Epithelial cell of proximal tubule (primary cell): ENCODE measurements around the gene ESF1. TPM values are rescaled to one million over a fixed set of nuclear protein-coding genes. Genes with fewer than 3 reads are reported as not detected.

ENCODE experiments used
- DNase-seq: peaks from one replicate; pipeline ENCODE4 v3.0.0-alpha.2; 2011; ENCODE audit warnings: low read depth
- H3K4me3 ChIP-seq: 2 replicates; pipeline ENCODE4 v1.5.1; 2011; ENCODE audit warnings: low read depth, mild to moderate bottlenecking, low read length
- CTCF ChIP-seq: conservative IDR thresholded peaks from 2 replicates; pipeline ENCODE4 v1.5.1; 2012; ENCODE audit warnings: low read depth, mild to moderate bottlenecking, low read length
- total RNA-seq: library from RNA; depleted of rRNA; stranded (reverse); fragments of >200 nt; gene quantifications from 2 replicates; pipeline ENCODE4 v1.2.3, GENCODE V29; 2015

ESF1 gene
- total RNA-seq, 1 donor from 2014 or later, result 13.4 TPM

- TF ChIP-seq CTCF, result no peak
- DNase-seq, result no peak
- H3K4me3 ChIP-seq, result no peak overlapping the region
Observed at GRCh38 chr20:13809373-13809772, 24.7 kb upstream of the ESF1 start.

GRCh38 chr20:13800728-13801134 is 16.0 kb upstream of the ESF1 start:
- H3K4me3 ChIP-seq, result no peak overlapping the region
- DNase-seq, result peak; percentile 50
- no peak for TF ChIP-seq CTCF

GRCh38 chr20:13799974-13800373 is 15.3 kb upstream of the ESF1 start:
- TF ChIP-seq CTCF, result no peak
- no peak overlapping the region for H3K4me3 ChIP-seq
- DNase-seq, result no peak

- DNase-seq, result no peak
- no peak overlapping the region for H3K4me3 ChIP-seq
- TF ChIP-seq CTCF, result no peak
Observed at GRCh38 chr20:13799040-13799439, 14.3 kb upstream of the ESF1 start.

GRCh38 chr20:13794667-13795066 is 9.9 kb upstream of the ESF1 start:
- DNase-seq, result no peak
- no peak overlapping the region for H3K4me3 ChIP-seq
- no peak for TF ChIP-seq CTCF

- DNase-seq, result no peak
- H3K4me3 ChIP-seq, result no peak overlapping the region
- no peak for TF ChIP-seq CTCF
Observed at GRCh38 chr20:13793001-13793400, 8.3 kb upstream of the ESF1 start.

GRCh38 chr20:13791540-13792459 is 7.1 kb upstream of the ESF1 start:
- no peak for TF ChIP-seq CTCF
- DNase-seq, result no peak
- H3K4me3 ChIP-seq, result no peak overlapping the region
